ENCODE data around the gene ADGRV1.

- TF ChIP-seq CTCF (IDR thresholded peaks at IDR 0.05) (no peak), POLR2A (IDR thresholded peaks at IDR 0.05) (no peak)
Measured at GRCh38 chr5:90894866-90895420, 336.3 kb downstream of the ADGRV1 start.

Measured in thyroid gland (tissue), 4 donors.